ENCODE results near the gene USP32.

USP32 gene

GRCh38 chr17:60167065-60167741 lies 224.7 kb downstream of the USP32 start:
- DNase-seq: no peak

- no peak for DNase-seq
Observed at GRCh38 chr17:60165971-60166370, 226.0 kb downstream of the USP32 start.

- DNase-seq: no peak
Observed at GRCh38 chr17:60165223-60165622, 226.7 kb downstream of the USP32 start.

- DNase-seq: no peak
Observed at GRCh38 chr17:60164697-60165096, 227.2 kb downstream of the USP32 start.

- no peak for DNase-seq
Observed at GRCh38 chr17:60164164-60164563, 227.8 kb downstream of the USP32 start.

GRCh38 chr17:60163108-60163784 lies 228.7 kb downstream of the USP32 start:
- no peak for DNase-seq

GRCh38 chr17:60161598-60162330 lies 230.2 kb downstream of the USP32 start:
- no peak for DNase-seq

GRCh38 chr17:60160829-60161501 lies 231.0 kb downstream of the USP32 start:
- no peak for DNase-seq

- DNase-seq: no peak
Observed at GRCh38 chr17:60159479-60159866, 232.5 kb downstream of the USP32 start.

GRCh38 chr17:60158751-60159478 lies 233.0 kb downstream of the USP32 start:
- no peak for DNase-seq

- DNase-seq: no peak
Observed at GRCh38 chr17:60157487-60158040, 234.4 kb downstream of the USP32 start.

- no peak for DNase-seq
Observed at GRCh38 chr17:60156746-60157145, 235.2 kb downstream of the USP32 start.

- DNase-seq: no peak
Observed at GRCh38 chr17:60155815-60156214, 236.1 kb downstream of the USP32 start.

GRCh38 chr17:60155427-60155814 lies 236.5 kb downstream of the USP32 start:
- no peak for DNase-seq

- no peak for DNase-seq
Observed at GRCh38 chr17:60154616-60155426, 237.1 kb downstream of the USP32 start.

- no peak for DNase-seq
Observed at GRCh38 chr17:60153606-60154390, 238.1 kb downstream of the USP32 start.

GRCh38 chr17:60151355-60151754 lies 240.6 kb downstream of the USP32 start:
- DNase-seq: no peak

GRCh38 chr17:60149691-60150582 lies 242.0 kb downstream of the USP32 start, which contains the start of gene CA4:
Gene CA4, plus strand, starts transcription at chr17:60149973. Its CDS starts 62 bp downstream, at chr17:60150035.
- DNase-seq: no peak

- no peak for DNase-seq
Observed at GRCh38 chr17:60148373-60148772, 243.6 kb downstream of the USP32 start.

Data from activated CD4-positive, alpha-beta T cell treated with anti-CD3 and anti-CD28 coated beads, Interleukin-2, amount 50 U/mL, for 1 hour (primary cell).